Stomach (tissue), 4 donors: ENCODE measurements around the gene STRIP2.
"Not testable (repeated sequence)": the region's sequence is repeated elsewhere in the genome, so short reads cannot be mapped to it uniquely, and the experiment has no call there.

ENCODE experiments used
- EP300 ChIP-seq: sonication (generic); formaldehyde crosslinking; IDR thresholded peaks from one replicate; pipeline ENCODE4 v1.6.1; 2017; ENCODE audit warnings: antibody characterized with exemption
- TF ChIP-seq, protein P1 (sequence below), 7 experiments: fragments of 450-650 bp in 4 of 7; fragments of 200-600 bp in 3 of 7; sonication (generic) in 3 of 7; IDR thresholded peaks; one replicate each; pipeline ENCODE4 v1.5.1; 2016 to 2019; ENCODE audit warnings: antibody characterized with exemption in 7 of 7, control low read depth in 2 of 7, mild to moderate bottlenecking in 1 of 7

DNA sequence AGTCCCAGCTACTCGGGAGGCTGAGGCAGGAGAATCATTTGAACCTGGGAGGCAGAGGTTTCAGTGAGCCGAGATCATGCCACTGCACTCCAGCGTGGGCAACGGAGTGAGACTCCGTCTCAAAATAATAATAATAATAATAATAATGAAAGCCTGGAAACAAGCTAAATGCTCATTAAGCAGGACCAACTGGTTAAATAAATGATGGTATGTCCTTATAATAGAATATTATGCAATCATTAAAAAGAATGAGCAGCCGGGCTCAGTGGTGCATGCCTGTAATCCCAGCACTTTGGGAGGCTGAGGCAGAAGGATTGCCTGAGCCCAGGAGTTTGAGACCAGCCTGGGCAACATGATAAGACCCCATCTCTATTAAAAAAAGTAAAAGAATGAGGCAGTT, 47.1 kb downstream of the STRIP2 start:
- TF ChIP-seq, protein P1, sequence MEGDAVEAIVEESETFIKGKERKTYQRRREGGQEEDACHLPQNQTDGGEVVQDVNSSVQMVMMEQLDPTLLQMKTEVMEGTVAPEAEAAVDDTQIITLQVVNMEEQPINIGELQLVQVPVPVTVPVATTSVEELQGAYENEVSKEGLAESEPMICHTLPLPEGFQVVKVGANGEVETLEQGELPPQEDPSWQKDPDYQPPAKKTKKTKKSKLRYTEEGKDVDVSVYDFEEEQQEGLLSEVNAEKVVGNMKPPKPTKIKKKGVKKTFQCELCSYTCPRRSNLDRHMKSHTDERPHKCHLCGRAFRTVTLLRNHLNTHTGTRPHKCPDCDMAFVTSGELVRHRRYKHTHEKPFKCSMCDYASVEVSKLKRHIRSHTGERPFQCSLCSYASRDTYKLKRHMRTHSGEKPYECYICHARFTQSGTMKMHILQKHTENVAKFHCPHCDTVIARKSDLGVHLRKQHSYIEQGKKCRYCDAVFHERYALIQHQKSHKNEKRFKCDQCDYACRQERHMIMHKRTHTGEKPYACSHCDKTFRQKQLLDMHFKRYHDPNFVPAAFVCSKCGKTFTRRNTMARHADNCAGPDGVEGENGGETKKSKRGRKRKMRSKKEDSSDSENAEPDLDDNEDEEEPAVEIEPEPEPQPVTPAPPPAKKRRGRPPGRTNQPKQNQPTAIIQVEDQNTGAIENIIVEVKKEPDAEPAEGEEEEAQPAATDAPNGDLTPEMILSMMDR (IDR thresholded peaks at IDR 0.05) = not testable (repeated sequence)
- not testable (repeated sequence) for TF ChIP-seq EP300
